PC-3 (cell line): ENCODE data around the gene ZBTB49. TPM values are rescaled to one million over a fixed set of nuclear protein-coding genes. Genes with fewer than 3 reads are reported as not detected.

Experiments
- ATAC-seq: fragments of 200-7000 bp; cut with Tn5 transposase; 2 replicates; pipeline ENCODE4 v1.9.1; 2020; ENCODE audit warnings: mild to moderate bottlenecking, moderate library complexity
- BruUV-seq: library from RNA; stranded (reverse); fragments of 400-500 nt; replicated peaks from 2 replicates; lab custom pipeline; 2021; lab: Mats Ljungman, UMichigan
- CTCF ChIA-PET: fragments of 300-600 bp; sonication (Branson Sonifier 250); formaldehyde crosslinking; loops from one replicate; lab custom pipeline; 2022; ENCODE audit warnings: antibody characterized with exemption; lab: Charles Lee
- POLR2A ChIA-PET: fragments of 300-600 bp; sonication (Branson Sonifier 250); formaldehyde crosslinking; loops from one replicate; lab custom pipeline; 2022; ENCODE audit warnings: antibody characterized with exemption; ENCODE audit not compliant: unreplicated experiment; lab: Charles Lee
- DNase-seq: peaks from one replicate; pipeline ENCODE4 v3.0.0-alpha.2; 2015
- H2AFZ ChIP-seq: fragments of 300-600 bp; sonication (generic); 2 replicates; pipeline ENCODE4 v1.6.0; 2016; ENCODE audit warnings: antibody characterized with exemption, low read length
- H3F3A ChIP-seq: fragments of 300-600 bp; sonication (generic); one replicate; pipeline ENCODE4 v1.6.0; 2017; ENCODE audit warnings: antibody characterized with exemption, low read length, control low read depth, mild to moderate bottlenecking; ENCODE audit not compliant: unreplicated experiment
- H3K27ac ChIP-seq: fragments of 300-600 bp; sonication (generic); 2 replicates; pipeline ENCODE4 v1.5.1; 2016; ENCODE audit warnings: mild to moderate bottlenecking, low read length
- H3K27me3 ChIP-seq: fragments of 300-600 bp; sonication (generic); 2 replicates; pipeline ENCODE4 v1.6.1; 2016; ENCODE audit warnings: low read length, mixed read lengths
- H3K36me3 ChIP-seq: fragments of 300-600 bp; sonication (generic); 2 replicates; pipeline ENCODE4 v1.6.1; 2016; ENCODE audit warnings: low read depth, mixed run types, low read length, mixed read lengths
- H3K4me1 ChIP-seq: fragments of 300-600 bp; sonication (generic); 2 replicates; pipeline ENCODE4 v1.5.1; 2016; ENCODE audit warnings: low read length; ENCODE audit not compliant: insufficient read depth
- H3K4me2 ChIP-seq: fragments of 300-600 bp; sonication (generic); 2 replicates; pipeline ENCODE4 v1.6.0; 2016; ENCODE audit warnings: low read length
- H3K4me3 ChIP-seq: fragments of 300-600 bp; sonication (generic); 2 replicates; pipeline ENCODE4 v1.5.1; 2016; ENCODE audit warnings: mild to moderate bottlenecking, low read length, mixed read lengths
- H3K79me2 ChIP-seq: fragments of 300-600 bp; sonication (generic); 2 replicates; pipeline ENCODE4 v1.6.1; 2017; ENCODE audit warnings: low read length, mixed read lengths
- H3K9ac ChIP-seq: fragments of 300-600 bp; sonication (generic); 2 replicates; pipeline ENCODE4 v1.6.0; 2016; ENCODE audit warnings: mild to moderate bottlenecking, low read length
- H3K9me2 ChIP-seq: fragments of 300-600 bp; sonication (generic); replicated peaks from 2 replicates; pipeline ENCODE4 v1.6.1; 2016; ENCODE audit warnings: mixed run types, low read length, mixed read lengths
- H3K9me3 ChIP-seq: fragments of 300-600 bp; sonication (generic); 2 replicates; pipeline ENCODE4 v1.6.1; 2016; ENCODE audit warnings: low read length, mixed read lengths
- H4K20me1 ChIP-seq: fragments of 300-600 bp; sonication (generic); 2 replicates; pipeline ENCODE4 v1.6.1; 2016; ENCODE audit warnings: low read length, mixed read lengths
- CTCF ChIP-seq: fragments of 300-600 bp; sonication (generic); conservative IDR thresholded peaks from 2 replicates; pipeline ENCODE4 v1.5.1; 2017; ENCODE audit warnings: antibody characterized with exemption, low read depth, mild to moderate bottlenecking, low read length
- EZH2 ChIP-seq: fragments of 300-600 bp; sonication (generic); IDR thresholded peaks from one replicate; pipeline ENCODE4 v1.6.1; 2017; ENCODE audit warnings: antibody characterized with exemption, mild to moderate bottlenecking, low read length; ENCODE audit not compliant: unreplicated experiment
- EZH2phosphoT487 ChIP-seq: fragments of 300-600 bp; sonication (generic); IDR thresholded peaks from 2 replicates; pipeline ENCODE4 v1.6.1; 2018; ENCODE audit warnings: mild to moderate bottlenecking, antibody characterized with exemption, low read length, borderline replicate concordance
- intact Hi-C: fragments of 100-400 bp; cut with micrococcal nuclease; formaldehyde crosslinking; loops from 2 replicates; pipeline ENCODE4 v1.9.0; 2023
- total RNA-seq: library from RNA; depleted of rRNA; stranded (reverse); fragments of >200 nt; gene quantifications from 2 replicates; pipeline ENCODE4 v1.2.3, GENCODE V29; 2014

ZBTB49 gene
- total RNA-seq, 1 experiment from 2014 or later: 1.1 TPM

GRCh38 chr4:4269331-4269731 lies 20.7 kb upstream of the ZBTB49 start:
- Histone ChIP-seq H3K4me2 (0 out of 2 replicates have a peak overlapping the region, but pooled peaks have one; percentile 22), H3F3A (no peaks in the 10 kb centered on the region), H4K20me1 (no peaks in the 10 kb centered on the region), H3K27me3 (no peaks in the 10 kb centered on the region), H3K79me2 (no peaks in the 10 kb centered on the region), H3K9me3 (no peaks in the 10 kb centered on the region), H2AFZ (no peak overlapping the region), H3K4me3 (no peak overlapping the region), H3K9ac (no peak overlapping the region), H3K9me2 (no peaks in the 10 kb centered on the region), H3K27ac (peak overlapping the region; percentile 18; the same call in 1 of the 2 replicates), H3K36me3 (peaks cover 17% of the 10 kb centered on the region), H3K4me1 (peaks cover 10% of the 10 kb centered on the region; the same call in 1 of the 2 replicates)
- ATAC-seq (no peak), DNase-seq (no peak)
- intact Hi-C loops: no loop called here
- POLR2A ChIA-PET: no interaction called here
- BruUV-seq: no TSS peak
- TF ChIP-seq EZH2phosphoT487: no peak
- no peak for TF ChIP-seq EZH2
- no peak for TF ChIP-seq CTCF
- CTCF ChIA-PET: interaction anchor here (1.0 kb wide), 1 partner anchor 9 kb away, joined by 3 read pairs; no protein-coding TSS in a partner anchor

DNA sequence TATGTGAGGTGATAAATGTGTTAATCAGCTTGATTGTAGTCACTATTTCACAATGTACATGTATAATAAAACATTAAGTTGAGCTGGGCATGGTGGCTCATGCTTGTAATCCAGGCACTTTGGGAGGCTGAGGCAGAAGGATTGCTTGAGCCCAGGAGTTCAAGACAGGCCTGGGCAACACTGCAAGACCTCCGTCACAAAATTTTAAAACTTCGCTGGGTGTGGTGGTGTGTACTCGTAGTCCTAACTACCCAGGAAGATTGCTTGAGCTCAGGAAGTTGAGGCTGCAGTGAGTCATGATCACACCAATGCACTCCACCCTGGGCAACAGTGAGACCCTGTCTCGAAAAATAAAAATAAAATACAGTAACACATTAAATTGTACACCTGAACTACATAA lies 20.2 kb upstream of the ZBTB49 start:
- no TSS peak for BruUV-seq
- Histone ChIP-seq H2AFZ (no peak overlapping the region), H3K9ac (no peak overlapping the region), H3K79me2 (no peaks in the 10 kb centered on the region), H3K27ac (peak overlapping the region; percentile 40), H3F3A (no peaks in the 10 kb centered on the region), H4K20me1 (no peaks in the 10 kb centered on the region), H3K36me3 (peaks cover 17% of the 10 kb centered on the region), H3K9me3 (no peaks in the 10 kb centered on the region), H3K4me1 (peaks cover 10% of the 10 kb centered on the region; the same call in 1 of the 2 replicates), H3K9me2 (no peaks in the 10 kb centered on the region), H3K4me3 (no peak overlapping the region), H3K4me2 (0 out of 2 replicates have a peak overlapping the region, but pooled peaks have one; percentile 22), H3K27me3 (no peaks in the 10 kb centered on the region)
- CTCF ChIA-PET: interaction anchor here (1.0 kb wide), 1 partner anchor 10 kb away, joined by 3 read pairs; no protein-coding TSS in a partner anchor
- intact Hi-C loops: no loop called here
- TF ChIP-seq EZH2phosphoT487 (no peak), EZH2 (no peak), CTCF (no peak)
- POLR2A ChIA-PET: no interaction called here
- ATAC-seq (peak; percentile 92), DNase-seq (peak; percentile 38)

DNA sequence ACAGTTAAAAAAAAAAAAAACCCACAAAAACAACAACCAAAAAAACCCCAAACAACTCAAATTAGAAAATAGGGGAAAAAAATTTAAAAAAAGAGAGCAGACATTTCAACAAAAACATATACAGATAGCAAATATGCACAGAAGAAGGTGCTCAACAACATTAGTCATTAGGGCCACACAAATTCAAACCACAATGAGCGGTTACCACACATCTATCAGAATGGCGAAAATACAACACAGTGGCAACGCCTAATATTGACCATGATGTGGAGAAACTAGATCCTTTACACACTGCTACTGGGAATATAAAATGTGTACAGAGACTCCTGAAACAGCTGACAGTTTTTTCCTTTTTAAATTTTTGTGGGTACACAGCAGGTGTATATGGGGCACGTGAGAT lies 19.5 kb upstream of the ZBTB49 start:
- ChIA-PET POLR2A (no interaction called here), CTCF (interaction anchor here (1.0 kb wide), 1 partner anchor 10 kb away, joined by 3 read pairs; no protein-coding TSS in a partner anchor)
- Histone ChIP-seq H4K20me1 (no peaks in the 10 kb centered on the region), H3K27me3 (no peaks in the 10 kb centered on the region), H3K4me2 (no peak overlapping the region), H3K36me3 (peaks cover 23% of the 10 kb centered on the region), H3K4me1 (peaks cover 10% of the 10 kb centered on the region; the same call in 1 of the 2 replicates), H3F3A (no peaks in the 10 kb centered on the region), H2AFZ (no peak overlapping the region), H3K9ac (no peak overlapping the region), H3K27ac (peak overlapping the region; percentile 40), H3K79me2 (no peaks in the 10 kb centered on the region), H3K9me3 (no peaks in the 10 kb centered on the region), H3K4me3 (no peak overlapping the region), H3K9me2 (no peaks in the 10 kb centered on the region)
- BruUV-seq: no TSS peak
- ATAC-seq (peak; percentile 65), DNase-seq (peak; percentile 26)
- TF ChIP-seq EZH2: no peak
- no peak for TF ChIP-seq CTCF
- TF ChIP-seq EZH2phosphoT487: no peak
- intact Hi-C loops: no loop called here
